HepG2 (cell line): ENCODE results near the gene HLA-DOA. TPM values are rescaled to one million over a fixed set of nuclear protein-coding genes. Genes with fewer than 3 reads are reported as not detected.

Experiments
- BRD4 ChIP-seq: sonication (generic); formaldehyde crosslinking; IDR thresholded peaks from 2 replicates; pipeline ENCODE4 v1.4.0; 2020; ENCODE audit warnings: missing genetic modification reagents
- CENPT ChIP-seq: sonication (generic); formaldehyde crosslinking; IDR thresholded peaks from 2 replicates; pipeline ENCODE4 v1.8.0; 2022; ENCODE audit warnings: low read depth, mild to moderate bottlenecking, moderate library complexity, missing genetic modification reagents
- CENPX ChIP-seq: sonication (generic); formaldehyde crosslinking; IDR thresholded peaks from 2 replicates; pipeline ENCODE4 v1.9.0; 2021; ENCODE audit warnings: mild to moderate bottlenecking, missing genetic modification reagents, moderate library complexity
- ISL2 ChIP-seq: sonication (generic); formaldehyde crosslinking; IDR thresholded peaks from 2 replicates; pipeline ENCODE4 v1.5.0; 2020; ENCODE audit warnings: missing genetic modification reagents
- KDM5A ChIP-seq: fragments of 200-600 bp; sonication (generic); IDR thresholded peaks from 2 replicates; pipeline ENCODE4 v1.7.0; 2018; ENCODE audit warnings: antibody characterized with exemption, mild to moderate bottlenecking, low read length, borderline replicate concordance
- LRRFIP1 ChIP-seq: sonication (generic); formaldehyde crosslinking; conservative IDR thresholded peaks from 2 replicates; pipeline ENCODE4 v1.4.0; 2020; ENCODE audit warnings: missing genetic modification reagents
- MATR3 ChIP-seq: sonication (generic); formaldehyde crosslinking; IDR thresholded peaks from 2 replicates; pipeline ENCODE4 v1.4.0; 2020; ENCODE audit warnings: missing genetic modification reagents
- MEF2D ChIP-seq: sonication (generic); formaldehyde crosslinking; IDR thresholded peaks from 2 replicates; pipeline ENCODE4 v1.5.1; 2020; ENCODE audit warnings: mild to moderate bottlenecking, missing genetic modification reagents
- MYC ChIP-seq: sonication (generic); formaldehyde crosslinking; IDR thresholded peaks from 2 replicates; pipeline ENCODE4 v1.9.0; 2021; ENCODE audit warnings: missing genetic modification reagents, borderline replicate concordance
- NFE2L1 ChIP-seq: sonication (generic); formaldehyde crosslinking; IDR thresholded peaks from 2 replicates; pipeline ENCODE4 v1.4.0; 2020; ENCODE audit warnings: missing genetic modification reagents, mild to moderate bottlenecking, borderline replicate concordance
- NFRKB ChIP-seq: fragments of 450-650 bp; IDR thresholded peaks from 2 replicates; pipeline ENCODE4 v1.6.1; 2017
- RORA ChIP-seq: sonication (generic); formaldehyde crosslinking; IDR thresholded peaks from 2 replicates; pipeline ENCODE4 v1.5.0; 2020; ENCODE audit warnings: mild to moderate bottlenecking, missing genetic modification reagents, moderate library complexity
- ZBTB3 ChIP-seq: sonication (generic); formaldehyde crosslinking; IDR thresholded peaks from 2 replicates; pipeline ENCODE4 v1.4.0; 2020; ENCODE audit warnings: low read depth, mild to moderate bottlenecking, moderate library complexity, missing genetic modification reagents, borderline replicate concordance
- ZEB1 ChIP-seq: IDR thresholded peaks from 2 replicates; pipeline ENCODE4 v1.6.1; 2012; ENCODE audit warnings: mild to moderate bottlenecking, low read depth, inconsistent platforms; ENCODE audit not compliant: insufficient replicate concordance
- ZNF451 ChIP-seq: sonication (generic); formaldehyde crosslinking; IDR thresholded peaks from 2 replicates; pipeline ENCODE4 v1.5.0; 2020; ENCODE audit warnings: mild to moderate bottlenecking, missing genetic modification reagents
- ZNF468 ChIP-seq: sonication (generic); formaldehyde crosslinking; IDR thresholded peaks from 2 replicates; pipeline ENCODE4 v1.8.0; 2022; ENCODE audit warnings: mild to moderate bottlenecking, moderate library complexity, missing genetic modification reagents
- ZNF558 ChIP-seq: sonication (generic); formaldehyde crosslinking; IDR thresholded peaks from 2 replicates; pipeline ENCODE4 v1.9.0; 2022; ENCODE audit warnings: mild to moderate bottlenecking, missing genetic modification reagents, borderline replicate concordance
- ZNF577 ChIP-seq: sonication (generic); formaldehyde crosslinking; IDR thresholded peaks from 2 replicates; pipeline ENCODE4 v1.4.0; 2020; ENCODE audit warnings: mild to moderate bottlenecking, low read depth, missing genetic modification reagents, borderline replicate concordance
- ZNF672 ChIP-seq: sonication (generic); formaldehyde crosslinking; IDR thresholded peaks from 2 replicates; pipeline ENCODE4 v1.8.1; 2022; ENCODE audit warnings: missing genetic modification reagents
- polyA plus RNA-seq, 8 experiments: library from polyadenylated mRNA; depleted of rRNA in 3 of 8; stranded (reverse) in 7 of 8; unstranded in 1 of 8; fragments of >200 nt; fragmentation: Illumina TruSeq in 4 of 8; extraction: Trizol in 4 of 8; gene quantifications; 2 replicates each; pipeline versions ENCODE4 v1.2.1 to v1.2.3, GENCODE V29; 2011 to 2016; ENCODE audit warnings: low read depth in 4 of 8, missing spikeins in 1 of 8, mixed read lengths in 1 of 8; ENCODE audit not compliant: insufficient read depth in 1 of 8
- total RNA-seq, 5 experiments: library from RNA; depleted of rRNA; stranded (reverse); fragments of >200 nt; fragmentation: Illumina TruSeq; extraction: Trizol; gene quantifications; 2 replicates each; pipeline ENCODE4 v1.2.3, GENCODE V29; 2016; ENCODE audit warnings: low read depth in 1 of 5
- TF ChIP-seq, protein P1 (sequence below): sonication (generic); formaldehyde crosslinking; IDR thresholded peaks from 2 replicates; pipeline ENCODE4 v1.4.0; 2020; ENCODE audit warnings: mild to moderate bottlenecking, low read depth, missing genetic modification reagents
- TF ChIP-seq, protein P2 (sequence below): IDR thresholded peaks from 2 replicates; pipeline ENCODE4 v1.6.1; 2016
- TF ChIP-seq, protein P3 (sequence below): sonication (generic); formaldehyde crosslinking; conservative IDR thresholded peaks from 2 replicates; pipeline ENCODE4 v1.4.0; 2020; ENCODE audit warnings: missing genetic modification reagents
- TF ChIP-seq, protein P4 (sequence below): sonication (generic); formaldehyde crosslinking; IDR thresholded peaks from 2 replicates; pipeline ENCODE4 v1.5.0; 2020; ENCODE audit warnings: missing genetic modification reagents

The HLA-DOA gene
- total and polyA plus RNA-seq, 2 of the 13 experiments (the other 11 are each of a cell fraction or from before 2014, with no cell fraction given) = 0.03 to 0.09 TPM

- TF ChIP-seq, protein P1, sequence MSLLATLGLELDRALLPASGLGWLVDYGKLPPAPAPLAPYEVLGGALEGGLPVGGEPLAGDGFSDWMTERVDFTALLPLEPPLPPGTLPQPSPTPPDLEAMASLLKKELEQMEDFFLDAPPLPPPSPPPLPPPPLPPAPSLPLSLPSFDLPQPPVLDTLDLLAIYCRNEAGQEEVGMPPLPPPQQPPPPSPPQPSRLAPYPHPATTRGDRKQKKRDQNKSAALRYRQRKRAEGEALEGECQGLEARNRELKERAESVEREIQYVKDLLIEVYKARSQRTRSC (CRISPR knock-in tag) = 0 out of 2 replicates have a peak, but pooled peaks have one; percentile 20
- TF ChIP-seq ZNF558 (CRISPR knock-in tag) (no peak; the same call in 1 of the 2 replicates), LRRFIP1 (CRISPR knock-in tag) (no peak), CENPT (0 out of 2 replicates have a peak, but pooled peaks have one; percentile 59), ZNF577 (CRISPR knock-in tag) (no peak), ISL2 (CRISPR knock-in tag) (no peak; the same call in 1 of the 2 replicates), ZNF451 (CRISPR knock-in tag) (no peak), MATR3 (CRISPR knock-in tag) (no peak), BRD4 (no peak; the same call in none of the 2 replicates), ZEB1 (no peak), NFRKB (no peak), NFE2L1 (CRISPR knock-in tag) (no peak; the same call in 1 of the 2 replicates), RORA (CRISPR knock-in tag) (no peak), KDM5A (peak; percentile 77), ZNF672 (CRISPR knock-in tag) (0 out of 2 replicates have a peak, but pooled peaks have one; percentile 36), ZBTB3 (CRISPR knock-in tag) (no peak), MEF2D (CRISPR knock-in tag) (no peak), MYC (0 out of 2 replicates have a peak, but pooled peaks have one; percentile 3), CENPX (CRISPR knock-in tag) (no peak), ZNF468 (no peak)
- TF ChIP-seq, protein P2, sequence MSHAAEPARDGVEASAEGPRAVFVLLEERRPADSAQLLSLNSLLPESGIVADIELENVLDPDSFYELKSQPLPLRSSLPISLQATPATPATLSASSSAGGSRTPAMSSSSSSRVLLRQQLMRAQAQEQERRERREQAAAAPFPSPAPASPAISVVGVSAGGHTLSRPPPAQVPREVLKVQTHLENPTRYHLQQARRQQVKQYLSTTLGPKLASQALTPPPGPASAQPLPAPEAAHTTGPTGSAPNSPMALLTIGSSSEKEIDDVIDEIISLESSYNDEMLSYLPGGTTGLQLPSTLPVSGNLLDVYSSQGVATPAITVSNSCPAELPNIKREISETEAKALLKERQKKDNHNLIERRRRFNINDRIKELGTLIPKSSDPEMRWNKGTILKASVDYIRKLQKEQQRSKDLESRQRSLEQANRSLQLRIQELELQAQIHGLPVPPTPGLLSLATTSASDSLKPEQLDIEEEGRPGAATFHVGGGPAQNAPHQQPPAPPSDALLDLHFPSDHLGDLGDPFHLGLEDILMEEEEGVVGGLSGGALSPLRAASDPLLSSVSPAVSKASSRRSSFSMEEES (CRISPR knock-in tag) = no peak; the same call in 1 of the 2 replicates
- TF ChIP-seq, protein P3, sequence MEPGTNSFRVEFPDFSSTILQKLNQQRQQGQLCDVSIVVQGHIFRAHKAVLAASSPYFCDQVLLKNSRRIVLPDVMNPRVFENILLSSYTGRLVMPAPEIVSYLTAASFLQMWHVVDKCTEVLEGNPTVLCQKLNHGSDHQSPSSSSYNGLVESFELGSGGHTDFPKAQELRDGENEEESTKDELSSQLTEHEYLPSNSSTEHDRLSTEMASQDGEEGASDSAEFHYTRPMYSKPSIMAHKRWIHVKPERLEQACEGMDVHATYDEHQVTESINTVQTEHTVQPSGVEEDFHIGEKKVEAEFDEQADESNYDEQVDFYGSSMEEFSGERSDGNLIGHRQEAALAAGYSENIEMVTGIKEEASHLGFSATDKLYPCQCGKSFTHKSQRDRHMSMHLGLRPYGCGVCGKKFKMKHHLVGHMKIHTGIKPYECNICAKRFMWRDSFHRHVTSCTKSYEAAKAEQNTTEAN (CRISPR knock-in tag) = no peak
- TF ChIP-seq, protein P4, sequence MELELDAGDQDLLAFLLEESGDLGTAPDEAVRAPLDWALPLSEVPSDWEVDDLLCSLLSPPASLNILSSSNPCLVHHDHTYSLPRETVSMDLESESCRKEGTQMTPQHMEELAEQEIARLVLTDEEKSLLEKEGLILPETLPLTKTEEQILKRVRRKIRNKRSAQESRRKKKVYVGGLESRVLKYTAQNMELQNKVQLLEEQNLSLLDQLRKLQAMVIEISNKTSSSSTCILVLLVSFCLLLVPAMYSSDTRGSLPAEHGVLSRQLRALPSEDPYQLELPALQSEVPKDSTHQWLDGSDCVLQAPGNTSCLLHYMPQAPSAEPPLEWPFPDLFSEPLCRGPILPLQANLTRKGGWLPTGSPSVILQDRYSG = no peak
Measured at GRCh38 chr6:32972353-32973143, 36.8 kb downstream of the HLA-DOA start (continued).
